GM18861 (cell line): ENCODE results near the gene ARFRP1.
"Not testable (repeated sequence)": the region's sequence is repeated elsewhere in the genome, so short reads cannot be mapped to it uniquely, and the experiment has no call there.

Experiments
- ATAC-seq: cut with Tn5 transposase; IDR thresholded peaks from one replicate; pipeline ENCODE4 v1.9.1; 2021; ENCODE audit not compliant: unreplicated experiment

The ARFRP1 gene

DNA sequence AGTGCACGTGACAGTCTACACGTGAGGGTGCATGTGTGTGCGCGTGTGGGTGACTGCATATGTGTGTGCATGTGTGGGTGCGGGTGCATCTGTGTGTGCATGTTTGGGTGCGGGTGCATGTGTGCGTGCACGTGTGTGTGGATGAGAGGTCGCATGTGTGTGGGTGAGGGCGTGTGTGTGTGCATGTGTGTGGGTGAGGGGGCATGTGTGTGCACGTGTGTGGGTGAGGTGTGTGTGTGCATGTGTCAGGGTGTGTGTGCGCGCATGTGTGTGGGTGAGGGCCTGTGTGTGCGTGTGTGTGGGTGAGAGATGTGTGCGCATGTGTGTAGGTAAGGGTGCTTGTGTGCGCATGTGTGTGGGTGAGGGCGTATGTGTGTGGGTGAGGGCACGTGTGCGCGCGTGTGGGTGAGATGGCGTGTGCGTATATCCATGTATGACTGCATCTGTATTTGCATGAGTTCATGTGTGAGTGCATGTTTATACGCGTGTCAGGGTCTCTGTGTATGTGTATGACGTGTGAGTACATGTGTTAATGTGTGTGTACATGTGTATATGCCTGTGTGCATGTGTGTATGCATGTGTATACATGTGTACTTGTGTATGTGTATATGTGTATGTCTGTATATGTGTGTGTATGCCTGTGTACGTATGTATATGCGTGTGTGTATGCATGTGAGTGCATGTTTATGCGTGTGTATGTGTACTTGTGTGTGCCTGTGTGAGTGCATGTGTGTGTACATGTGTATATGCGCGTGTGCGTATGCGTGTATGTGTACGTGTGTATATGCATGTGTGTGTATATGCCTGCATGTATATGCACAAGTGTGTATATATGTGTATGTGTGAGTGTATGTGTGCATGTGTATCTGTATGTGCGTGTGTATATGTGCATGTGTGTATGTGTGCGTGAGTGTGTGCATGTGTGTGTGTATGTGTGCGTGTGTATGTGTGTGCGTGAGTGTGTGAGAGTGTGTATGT lies 24.6 kb upstream of the ARFRP1 start:
- no peak for ATAC-seq

DNA sequence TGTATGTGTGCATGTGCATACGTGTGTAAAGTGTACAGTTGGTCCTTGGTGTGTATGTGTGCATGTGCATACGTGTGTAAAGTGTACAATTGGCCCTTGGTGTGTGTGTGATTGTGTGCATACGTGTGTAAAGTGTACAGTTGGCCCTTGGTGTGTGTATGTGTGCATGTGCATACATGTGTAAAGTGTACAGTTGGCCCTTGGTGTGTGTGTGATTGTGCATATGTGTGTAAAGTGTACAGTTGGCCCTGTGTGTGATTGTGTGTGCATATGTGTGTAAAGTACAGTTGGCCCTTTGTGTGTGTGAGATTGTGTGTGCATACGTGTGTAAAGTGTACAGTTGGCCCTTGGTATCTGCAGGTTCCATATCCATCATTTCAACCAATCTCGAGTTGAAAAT lies 23.6 kb upstream of the ARFRP1 start:
- ATAC-seq, result no peak

DNA sequence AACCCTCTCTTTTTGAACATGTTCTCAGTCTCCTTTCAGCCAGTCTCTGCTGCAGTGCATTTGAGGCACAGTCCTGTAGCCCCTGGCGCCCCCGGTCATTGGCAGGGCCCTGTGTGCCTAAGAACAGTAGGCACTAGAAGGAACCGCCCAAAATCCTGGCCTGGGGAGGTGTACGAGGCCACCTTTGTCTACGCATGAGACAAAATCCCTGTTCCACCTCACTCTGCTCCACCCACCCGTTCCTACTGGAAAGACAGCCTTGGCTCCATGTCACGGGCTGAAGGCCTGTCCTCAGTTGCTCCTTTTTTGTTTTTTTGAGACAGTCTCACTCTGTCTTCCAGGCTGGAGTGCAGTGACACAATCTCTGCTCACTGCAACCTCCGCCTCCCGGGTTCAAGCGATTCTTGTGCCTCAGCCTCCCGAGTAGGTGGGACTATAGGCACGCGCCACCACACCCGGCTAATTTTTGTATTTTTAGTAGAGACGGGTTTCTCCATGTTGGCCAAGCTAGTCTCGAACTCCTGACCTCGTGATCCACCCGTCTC lies 22.5 kb upstream of the ARFRP1 start:
- ATAC-seq, result not testable (repeated sequence)

DNA sequence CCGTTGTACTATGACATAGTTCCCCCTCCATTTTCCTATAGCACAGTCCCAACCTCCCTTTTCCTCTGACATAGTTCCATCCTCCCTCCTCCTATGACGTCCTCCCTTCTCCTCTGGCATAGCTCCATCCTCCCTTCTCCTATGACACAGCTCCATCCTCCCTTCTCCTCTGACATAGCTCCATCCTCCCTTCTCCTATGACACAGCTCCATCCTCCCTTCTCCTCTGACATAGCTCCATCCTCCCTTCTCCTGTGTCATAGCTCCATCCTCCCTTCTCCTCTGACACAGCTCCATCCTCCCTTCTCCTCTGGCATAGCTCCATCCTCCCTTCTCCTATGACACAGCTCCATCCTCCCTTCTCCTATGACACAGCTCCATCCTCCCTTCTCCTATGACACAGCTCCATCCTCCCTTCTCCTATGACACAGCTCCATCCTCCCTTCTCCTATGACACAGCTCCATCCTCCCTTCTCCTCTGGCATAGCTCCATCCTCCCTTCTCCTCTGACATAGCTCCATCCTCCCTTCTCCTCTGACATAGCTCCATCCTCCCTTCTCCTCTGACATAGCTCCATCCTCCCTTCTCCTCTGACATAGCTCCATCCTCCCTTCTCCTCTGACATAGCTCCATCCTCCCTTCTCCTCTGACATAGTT lies 15.3 kb upstream of the ARFRP1 start:
- not testable (repeated sequence) for ATAC-seq

DNA sequence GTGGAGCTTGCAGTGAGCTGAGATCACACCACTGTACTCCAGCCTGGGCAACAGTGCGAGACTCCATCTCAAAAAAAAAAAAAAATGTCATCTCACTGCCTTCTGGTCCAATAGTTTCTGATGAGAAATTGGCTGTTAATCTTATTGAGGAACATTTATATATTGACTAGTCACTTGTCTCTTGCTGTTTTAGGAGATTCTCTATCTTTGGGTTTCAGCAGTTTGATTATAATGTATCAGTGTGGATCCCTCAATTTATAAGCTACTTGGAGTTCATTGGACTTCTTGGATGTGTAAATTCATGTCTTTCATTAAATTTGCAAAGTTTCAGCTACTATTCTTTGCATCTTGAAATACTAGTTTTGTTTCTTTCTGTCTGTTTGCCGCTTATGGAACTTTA lies 11.2 kb upstream of the ARFRP1 start:
- ATAC-seq, result no peak

DNA sequence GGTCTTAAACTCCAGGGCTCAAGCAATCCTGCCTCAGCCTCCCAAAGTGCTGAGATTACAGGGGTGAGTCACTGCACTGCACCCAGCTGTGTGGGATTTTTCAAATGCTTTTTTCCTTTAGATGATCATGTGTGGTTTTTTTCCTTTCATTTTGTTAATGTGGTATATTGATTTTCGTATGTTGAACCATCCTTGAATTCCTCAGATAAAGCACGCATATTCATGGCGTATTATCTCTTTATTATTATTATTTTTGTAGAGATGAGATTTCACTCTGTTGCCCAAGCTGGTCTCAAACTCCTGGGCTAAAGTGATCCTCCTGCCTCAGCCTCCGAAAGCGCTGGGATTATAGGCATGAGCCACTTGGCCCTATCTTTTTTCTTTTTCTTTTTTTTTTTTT lies 7.1 kb upstream of the ARFRP1 start:
- ATAC-seq, result no peak

DNA sequence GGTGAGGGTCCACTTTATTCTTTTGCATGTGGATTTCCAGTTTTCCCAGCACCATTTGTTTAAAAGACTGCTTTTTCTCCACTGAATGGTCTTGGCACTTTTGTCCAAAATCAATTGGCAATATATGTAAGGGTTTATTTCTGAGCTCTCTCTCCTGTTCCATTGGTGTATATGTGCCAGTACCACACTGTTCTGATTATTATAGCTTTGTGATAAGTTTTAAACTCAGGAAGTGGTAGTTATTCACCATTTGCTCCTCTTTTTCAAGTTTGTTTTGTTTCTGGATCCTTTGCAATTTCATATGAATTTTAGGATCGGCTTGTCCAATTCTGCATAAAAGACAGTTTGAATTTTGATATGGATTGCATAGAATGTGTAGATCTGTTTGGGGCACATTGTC lies 4.4 kb upstream of the ARFRP1 start:
- ATAC-seq, result no peak

DNA sequence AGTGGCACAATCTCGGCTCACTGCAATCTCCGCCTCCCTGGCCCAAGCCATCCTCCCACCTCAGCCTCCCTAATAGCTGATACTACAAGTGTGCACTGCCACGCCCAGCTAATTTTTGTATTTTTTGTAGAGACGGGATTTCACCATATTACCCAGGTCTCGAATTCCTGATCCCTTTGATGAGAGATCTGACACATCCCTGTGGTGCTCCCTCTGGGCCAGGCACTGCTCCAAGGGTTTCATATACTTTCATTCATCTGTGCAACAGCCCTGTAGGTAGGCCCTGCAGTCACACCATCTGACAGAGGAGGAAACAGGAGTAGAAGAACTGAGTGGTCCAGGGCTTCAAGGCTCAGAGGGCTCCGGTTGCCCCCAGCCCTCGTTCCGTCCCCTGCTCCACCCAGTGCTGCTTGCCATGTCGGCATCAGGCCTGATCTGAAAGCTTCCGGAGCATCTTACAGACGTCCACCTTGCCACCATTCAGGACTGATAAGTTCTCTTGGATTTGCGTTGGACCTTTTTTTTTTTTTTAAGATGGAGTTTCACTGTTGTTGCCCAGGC lies 3.4 kb upstream of the ARFRP1 start:
- ATAC-seq, result no peak

DNA sequence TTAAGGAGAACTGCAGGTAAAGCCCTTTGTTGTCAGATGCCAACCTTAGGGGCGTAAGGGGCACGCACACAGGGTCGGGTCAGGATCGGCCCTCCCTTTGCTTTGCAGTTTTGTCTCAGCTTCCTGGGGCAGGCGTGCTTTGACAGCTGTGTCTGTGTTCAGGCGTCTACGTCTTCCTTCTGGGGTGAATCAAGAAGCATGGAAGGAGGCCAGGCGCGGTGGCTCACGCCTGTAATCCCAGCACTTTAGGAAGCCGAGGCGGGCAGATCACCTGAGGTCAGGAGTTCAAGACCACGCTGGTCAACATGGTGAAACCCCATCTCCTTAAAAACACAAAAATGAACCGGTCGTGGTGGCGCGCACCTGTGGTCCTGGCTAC lies 1.4 kb upstream of the ARFRP1 start:
- no peak for ATAC-seq

DNA sequence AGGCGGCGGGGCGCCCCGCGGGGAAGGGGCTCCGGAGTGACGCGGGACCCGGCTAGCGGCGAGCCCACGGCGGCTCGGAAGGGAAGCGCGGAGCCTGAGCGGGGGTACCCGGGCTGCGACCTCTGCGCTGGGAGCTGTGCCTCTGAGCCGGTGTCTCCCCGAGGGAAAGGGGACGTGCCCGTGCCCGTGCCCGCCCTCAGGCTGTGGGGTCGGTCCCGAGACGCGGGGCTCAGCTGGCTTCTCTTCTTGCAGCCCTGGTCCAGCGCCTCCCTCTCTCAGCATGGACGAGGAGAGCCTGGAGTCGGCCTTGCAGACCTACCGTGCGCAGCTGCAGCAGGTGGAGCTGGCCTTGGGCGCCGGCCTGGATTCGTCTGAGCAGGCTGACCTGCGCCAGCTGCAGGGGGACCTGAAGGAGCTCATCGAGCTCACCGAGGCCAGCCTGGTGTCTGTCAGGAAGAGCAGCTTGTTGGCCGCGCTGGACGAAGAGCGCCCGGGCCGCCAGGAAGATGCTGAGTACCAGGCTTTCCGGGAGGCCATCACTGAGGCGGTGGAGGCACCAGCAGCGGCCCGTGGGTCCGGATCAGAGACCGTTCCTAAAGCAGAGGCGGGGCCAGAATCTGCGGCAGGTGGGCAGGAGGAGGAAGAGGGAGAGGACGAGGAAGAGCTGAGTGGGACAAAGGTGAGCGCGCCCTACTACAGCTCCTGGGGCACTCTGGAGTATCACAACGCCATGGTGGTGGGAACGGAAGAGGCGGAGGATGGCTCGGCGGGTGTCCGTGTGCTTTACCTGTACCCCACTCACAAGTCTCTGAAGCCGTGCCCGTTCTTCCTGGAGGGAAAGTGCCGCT lies 749 bp upstream of the ARFRP1 start:
- ATAC-seq, result peak; percentile 6

DNA sequence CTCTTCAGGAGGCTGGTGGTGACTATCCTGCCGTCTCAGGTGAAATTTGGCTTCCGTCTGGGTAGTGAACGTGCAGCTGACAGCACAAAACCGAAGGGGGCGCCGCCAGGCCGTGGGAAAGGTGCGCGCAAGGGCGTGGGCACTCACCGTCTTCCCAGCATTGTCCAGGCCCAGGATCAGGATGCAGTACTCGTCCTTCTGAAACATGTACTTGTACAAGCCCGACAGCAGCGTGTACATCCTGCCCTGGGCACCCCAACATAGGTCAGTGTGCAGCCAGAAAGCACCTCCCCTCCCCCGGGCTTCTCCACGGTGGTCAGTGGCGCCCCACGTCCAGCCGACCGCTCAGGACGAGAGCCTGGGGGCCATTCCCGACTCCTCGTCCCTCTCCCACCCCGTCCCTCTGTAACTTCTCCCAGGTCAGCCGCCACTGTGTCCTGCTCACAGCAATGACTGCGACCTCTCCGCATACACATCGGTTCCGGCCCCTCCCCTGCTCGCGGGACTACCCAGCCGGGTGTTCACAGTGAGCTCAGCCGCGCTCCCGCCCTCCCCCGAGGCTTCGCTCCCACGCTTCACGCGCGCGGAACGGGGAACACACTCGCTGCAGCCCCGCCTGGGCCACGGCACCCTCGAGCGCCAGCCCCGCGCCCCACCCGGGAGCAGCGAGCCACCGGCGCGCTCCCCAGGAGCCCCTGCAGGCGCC lies 771 bp downstream of the ARFRP1 start:
- peak; percentile 4 for ATAC-seq

DNA sequence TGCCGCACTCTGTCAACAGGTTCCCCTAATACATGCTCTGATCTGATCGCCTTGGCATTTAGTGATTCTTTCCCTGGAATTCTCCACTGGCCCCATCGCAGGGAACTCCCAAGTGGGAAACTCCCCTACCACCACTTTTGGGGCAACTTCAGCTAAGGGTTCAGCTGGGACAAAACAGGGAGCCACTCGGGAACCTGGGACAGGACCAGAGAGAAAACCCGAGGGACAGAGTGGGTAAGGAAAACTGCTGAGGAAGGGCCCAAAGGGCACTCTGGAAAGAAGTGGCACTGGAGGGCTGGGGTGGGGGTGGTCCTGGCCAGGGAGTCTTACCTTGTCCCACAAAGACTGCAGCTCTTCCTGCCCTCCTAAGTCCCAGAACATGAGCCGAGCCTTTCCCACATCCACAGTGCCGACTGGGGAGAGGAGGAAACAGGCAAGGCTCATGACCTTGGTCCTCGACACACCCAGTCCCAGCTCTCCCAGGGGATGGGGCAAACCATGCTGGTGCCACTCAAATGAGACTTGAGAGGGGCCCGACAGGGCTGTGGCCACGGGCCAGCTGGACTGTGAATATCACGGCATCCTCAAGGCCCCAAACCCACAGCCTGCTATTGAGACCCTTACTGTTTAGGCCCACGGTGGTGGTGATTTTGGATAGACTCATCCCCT lies 1.6 kb downstream of the ARFRP1 start:
- no peak for ATAC-seq

DNA sequence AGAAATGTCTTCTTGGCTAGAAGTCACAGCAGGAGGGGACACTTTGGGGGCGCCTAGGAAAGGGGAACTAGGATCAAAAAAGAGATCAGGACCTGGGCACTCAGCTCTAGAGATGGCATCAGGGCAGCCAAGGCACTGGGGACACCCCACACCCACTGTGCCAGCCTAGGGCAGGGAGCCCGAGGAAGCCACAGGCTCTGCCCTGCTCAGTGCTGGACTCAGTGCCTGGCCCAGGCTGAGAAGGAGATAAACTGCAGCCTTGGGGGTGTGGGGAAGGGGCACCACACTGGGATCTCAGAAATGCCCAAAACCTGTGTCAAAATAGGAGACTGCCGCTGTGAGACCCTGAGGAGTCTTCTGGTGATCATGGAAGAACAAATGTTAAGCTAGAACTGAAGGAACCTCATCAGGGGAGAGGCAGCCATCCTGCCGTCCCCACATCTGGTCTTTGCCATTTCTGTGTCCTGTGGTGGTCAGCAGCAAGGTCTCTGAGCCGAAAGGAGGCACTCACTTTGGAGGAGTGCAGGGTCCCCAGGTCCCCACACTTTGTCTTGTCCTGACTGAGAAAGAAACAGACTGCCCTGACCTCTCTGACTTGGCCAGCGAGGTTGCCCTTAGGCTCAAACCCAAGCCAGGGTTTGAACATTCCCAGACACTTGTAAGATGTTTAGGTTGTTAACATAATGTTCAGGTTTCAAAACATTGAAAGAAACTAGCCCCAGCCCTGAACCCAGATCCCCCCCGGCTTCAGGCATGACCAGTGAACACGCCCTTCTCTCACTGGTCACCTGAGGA lies 2.3 kb downstream of the ARFRP1 start:
- no peak for ATAC-seq

DNA sequence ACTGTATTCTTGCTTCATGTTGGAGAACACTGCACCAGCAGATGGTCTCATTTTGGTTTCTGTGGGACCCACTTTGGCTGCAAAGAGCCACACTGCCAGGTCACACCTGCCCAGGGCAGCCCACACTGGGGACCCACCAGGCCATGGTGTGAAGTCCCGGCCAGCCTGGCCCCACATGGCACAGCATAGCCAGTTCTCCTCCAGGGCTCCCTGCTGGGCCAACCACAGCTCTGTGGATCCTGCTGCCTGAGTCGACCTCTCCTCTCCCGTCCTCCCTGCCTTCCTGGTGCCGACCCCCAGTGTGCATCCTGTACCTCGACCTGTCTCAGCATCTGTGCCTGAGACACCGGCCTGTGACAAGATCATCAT lies 3.0 kb downstream of the ARFRP1 start:
- ATAC-seq, result no peak

DNA sequence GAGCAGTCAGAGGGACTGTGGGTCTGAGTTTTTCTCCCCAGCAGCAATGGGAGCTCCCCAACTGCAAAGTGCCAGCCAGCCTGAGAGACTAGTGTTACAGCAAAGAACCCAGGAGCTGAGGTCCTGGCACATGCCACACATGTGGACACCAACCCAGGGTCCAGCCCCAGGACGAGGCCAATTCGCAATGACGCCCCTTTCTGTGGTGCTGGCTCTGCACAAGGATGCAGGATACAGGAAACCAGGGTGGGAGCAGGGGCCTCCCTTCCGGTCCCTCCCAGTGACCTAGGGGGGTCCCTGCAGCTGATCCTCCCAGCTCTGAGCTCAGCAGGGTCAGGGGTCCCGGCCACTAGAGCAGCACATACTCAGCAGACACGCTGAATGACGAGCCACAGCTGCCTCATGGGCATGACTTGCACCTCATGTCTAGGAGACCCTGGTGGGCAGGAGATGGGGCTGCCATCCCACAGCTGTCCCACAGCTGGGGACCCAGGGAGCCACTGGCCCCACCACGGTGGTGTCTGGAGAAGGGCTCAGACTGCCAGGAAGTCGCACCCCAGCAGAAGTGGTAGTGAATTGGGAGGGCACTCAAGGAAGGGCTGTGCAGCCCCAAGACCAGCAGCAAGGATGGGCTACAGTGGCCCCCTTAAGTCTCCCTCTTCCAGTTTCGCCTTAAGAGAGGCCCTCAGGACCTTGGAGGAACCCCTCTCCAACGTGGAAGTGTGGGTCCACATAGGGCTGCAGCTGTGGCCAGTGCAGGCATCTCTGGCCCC lies 3.6 kb downstream of the ARFRP1 start:
- ATAC-seq, result no peak

DNA sequence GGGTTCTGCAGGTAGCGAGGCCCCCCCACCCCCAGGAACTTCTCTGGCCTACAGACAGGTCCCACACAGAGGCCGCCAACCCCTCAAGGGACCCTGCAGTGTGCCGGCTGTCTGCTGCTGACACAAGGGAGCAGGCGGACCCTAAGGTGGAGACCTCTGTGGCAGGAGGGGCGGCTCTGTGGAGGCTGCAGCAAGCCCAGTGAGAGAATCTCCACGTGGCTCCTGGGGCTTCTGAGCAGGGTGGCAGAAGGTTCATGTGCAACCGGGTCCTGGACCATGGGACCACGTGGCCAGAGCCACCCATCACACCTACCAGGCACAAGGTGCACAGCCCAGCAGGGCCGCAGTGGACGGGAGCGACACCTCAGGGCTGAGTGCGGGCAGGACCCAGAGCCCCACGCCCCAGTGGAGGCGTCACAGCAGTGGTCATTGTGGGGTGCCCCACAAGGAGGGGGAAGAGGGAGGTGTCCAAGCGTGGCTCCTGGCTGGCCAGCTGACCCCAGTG lies 4.3 kb downstream of the ARFRP1 start:
- ATAC-seq, result no peak

DNA sequence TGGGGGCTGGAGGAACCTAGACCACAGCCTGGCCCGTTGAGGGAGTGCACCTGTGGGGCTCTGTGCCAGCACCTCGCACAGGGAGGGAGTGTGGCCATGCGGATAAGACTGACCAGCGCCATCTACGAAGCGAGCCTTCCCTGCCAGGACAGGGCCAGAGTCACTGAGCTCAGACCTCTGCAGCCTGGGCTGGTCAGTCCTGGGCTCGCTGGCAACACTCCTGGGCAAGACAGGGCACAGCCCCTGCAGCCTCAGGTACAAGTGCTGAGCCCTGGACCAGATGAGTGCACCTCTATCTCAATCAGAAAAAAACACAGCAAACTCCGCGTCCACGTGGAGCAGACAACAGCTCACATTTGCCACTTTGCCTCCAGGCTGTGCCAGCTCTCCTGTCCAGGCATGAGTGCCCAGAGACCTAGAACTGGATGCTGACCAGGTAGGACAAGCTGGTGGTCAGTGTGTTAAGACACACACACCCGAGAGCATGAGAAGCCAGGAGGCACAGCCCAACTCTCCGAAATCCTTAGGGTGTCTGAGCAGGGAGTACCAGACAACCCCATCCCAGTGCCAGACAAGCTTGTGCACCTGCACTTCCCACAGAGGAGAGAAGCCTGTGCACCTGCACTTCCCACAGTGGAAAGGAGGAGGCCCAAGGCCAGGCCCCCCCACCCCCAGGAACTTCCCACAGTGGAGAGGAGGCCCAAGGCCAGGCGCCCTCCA lies 4.9 kb downstream of the ARFRP1 start:
- ATAC-seq, result no peak
